ENCODE results near the gene EZH2.
A peak's percentile ranks its signal among the peaks of the same experiment; 100 is the strongest.

EZH2 gene

GRCh38 chr7:148871030-148871429 lies 13.1 kb downstream of the EZH2 start:
- Histone ChIP-seq H3K9ac (no peak overlapping the region), H3K9me3 (replicated peaks in 1 of 11) (peaks cover 5 to 60% (median 45%) of the 10 kb centered on the region in 11 experiments; a peak in 19 of 22 replicates), H3K27ac (no peak overlapping the region), H3K27me3 (no peaks in the 10 kb centered on the region), H3K36me3 (peaks cover 0 to 74% (median 62%) of the 10 kb centered on the region in 11 experiments; a peak in 18 of 22 replicates), H3K4me1 (peaks cover under 1 to 52% (median 13%) of the 10 kb centered on the region in 10 experiments; a peak in 12 of 20 replicates), H4K20me1 (peaks cover 0 to 99% (median 92%) of the 10 kb centered on the region in 11 experiments; a peak in 16 of 22 replicates), H3K4me2 (no peak overlapping the region), H3K4me3 (no peak overlapping the region)
- no peak for TF ChIP-seq Cebpa-rat (IDR thresholded peaks at IDR 0.05)

- H3K27ac ChIP-seq = no peak overlapping the region; a peak in 1 of 22 replicates
- peaks cover 0 to 61% (median 47%) of the 10 kb centered on the region in 11 experiments; a peak in 18 of 22 replicates for H3K36me3 ChIP-seq
- peaks cover 5 to 56% (median 45%) of the 10 kb centered on the region in 11 experiments; a peak in 19 of 22 replicates for H3K9me3 ChIP-seq (replicated peaks in 1 of 11)
- H3K27me3 ChIP-seq = no peaks in the 10 kb centered on the region
- H4K20me1 ChIP-seq = peaks cover 0 to 100% (median 96%) of the 10 kb centered on the region in 11 experiments; a peak in 18 of 22 replicates
- H3K4me2 ChIP-seq = peak overlapping the region in 4 of 11 experiments; percentile 9 to 60 (median 39); a peak in 5 of 22 replicates
- H3K4me3 ChIP-seq = no peak overlapping the region
- TF ChIP-seq Cebpa-rat (IDR thresholded peaks at IDR 0.05) = no peak
- H3K4me1 ChIP-seq = peaks cover 5 to 39% (median 26%) of the 10 kb centered on the region in 10 experiments; a peak in 16 of 20 replicates
- no peak overlapping the region for H3K9ac ChIP-seq
Measured at GRCh38 chr7:148868378-148868674, 15.8 kb downstream of the EZH2 start.

GRCh38 chr7:148867596-148868377 lies 16.3 kb downstream of the EZH2 start:
- no peak for TF ChIP-seq Cebpa-rat (IDR thresholded peaks at IDR 0.05)
- H3K36me3 ChIP-seq = peaks cover 0 to 58% (median 47%) of the 10 kb centered on the region in 11 experiments; a peak in 18 of 22 replicates
- H3K4me1 ChIP-seq = peaks cover 1 to 34% (median 22%) of the 10 kb centered on the region in 10 experiments; a peak in 15 of 20 replicates
- peak overlapping the region in 2 of 11 experiments; percentile 3 to 15; a peak in 3 of 22 replicates for H3K27ac ChIP-seq
- peaks cover 5 to 53% (median 45%) of the 10 kb centered on the region in 11 experiments; a peak in 19 of 22 replicates for H3K9me3 ChIP-seq (replicated peaks in 1 of 11)
- H3K4me3 ChIP-seq = no peak overlapping the region; a peak in 1 of 20 replicates
- H3K9ac ChIP-seq = no peak overlapping the region
- H3K27me3 ChIP-seq = no peaks in the 10 kb centered on the region
- peak overlapping the region in 4 of 11 experiments; percentile 9 to 60 (median 39); a peak in 5 of 22 replicates for H3K4me2 ChIP-seq
- H4K20me1 ChIP-seq = peaks cover 0 to 100% (median 96%) of the 10 kb centered on the region in 11 experiments; a peak in 18 of 22 replicates

- no peak for TF ChIP-seq Cebpa-rat (IDR thresholded peaks at IDR 0.05)
- Histone ChIP-seq H3K4me2 (0 out of 22 replicates have a peak overlapping the region, but pooled peaks of 1 of the 11 experiments have one; percentile 2), H3K9ac (no peak overlapping the region), H3K36me3 (peaks cover 0 to 48% (median 43%) of the 10 kb centered on the region in 11 experiments; a peak in 18 of 22 replicates), H3K27me3 (no peaks in the 10 kb centered on the region), H3K4me3 (no peak overlapping the region), H3K27ac (no peak overlapping the region), H3K4me1 (peaks cover 2 to 43% (median 23%) of the 10 kb centered on the region in 10 experiments; a peak in 17 of 20 replicates), H3K9me3 (replicated peaks in 1 of 11) (peaks cover 5 to 43% (median 39%) of the 10 kb centered on the region in 11 experiments; a peak in 19 of 22 replicates), H4K20me1 (peaks cover 0 to 100% (median 96%) of the 10 kb centered on the region in 11 experiments; a peak in 18 of 22 replicates)
Measured at GRCh38 chr7:148866362-148866761, 17.7 kb downstream of the EZH2 start.

GRCh38 chr7:148865283-148865682 lies 18.8 kb downstream of the EZH2 start:
- no peak overlapping the region for H3K9ac ChIP-seq
- no peak for TF ChIP-seq Cebpa-rat (IDR thresholded peaks at IDR 0.05)
- peaks cover 0 to 100% (median 96%) of the 10 kb centered on the region in 11 experiments; a peak in 18 of 22 replicates for H4K20me1 ChIP-seq
- peak overlapping the region in 4 of 11 experiments; percentile 1 to 20 (median 2); a peak in 2 of 22 replicates for H3K4me2 ChIP-seq
- H3K4me1 ChIP-seq = peaks cover 9 to 54% (median 31%) of the 10 kb centered on the region in 10 experiments; a peak in 19 of 20 replicates
- H3K27me3 ChIP-seq = no peaks in the 10 kb centered on the region
- no peak overlapping the region for H3K4me3 ChIP-seq
- H3K27ac ChIP-seq = no peak overlapping the region
- H3K9me3 ChIP-seq (replicated peaks in 1 of 11) = peaks cover 5 to 32% (median 31%) of the 10 kb centered on the region in 11 experiments; a peak in 19 of 22 replicates
- peaks cover 0 to 37% (median 32%) of the 10 kb centered on the region in 11 experiments; a peak in 18 of 22 replicates for H3K36me3 ChIP-seq

GRCh38 chr7:148863324-148863723 lies 20.8 kb downstream of the EZH2 start:
- H3K4me1 ChIP-seq = peaks cover 13 to 68% (median 39%) of the 10 kb centered on the region in 10 experiments; a peak in 19 of 20 replicates
- no peaks in the 10 kb centered on the region for H3K27me3 ChIP-seq
- no peak overlapping the region for H3K4me3 ChIP-seq
- H4K20me1 ChIP-seq = peaks cover 0 to 100% (median 97%) of the 10 kb centered on the region in 11 experiments; a peak in 19 of 22 replicates
- peaks cover 5 to 15% (median 13%) of the 10 kb centered on the region in 11 experiments; a peak in 19 of 22 replicates for H3K9me3 ChIP-seq (replicated peaks in 1 of 11)
- no peak overlapping the region for H3K9ac ChIP-seq
- no peak for TF ChIP-seq Cebpa-rat (IDR thresholded peaks at IDR 0.05)
- H3K36me3 ChIP-seq = peaks cover 0 to 17% (median 14%) of the 10 kb centered on the region in 11 experiments; a peak in 14 of 22 replicates
- no peak overlapping the region for H3K27ac ChIP-seq
- H3K4me2 ChIP-seq = no peak overlapping the region; a peak in 1 of 22 replicates

GRCh38 chr7:148862481-148862880 lies 21.6 kb downstream of the EZH2 start:
- H3K4me1 ChIP-seq = peaks cover 9 to 68% (median 34%) of the 10 kb centered on the region in 10 experiments; a peak in 19 of 20 replicates
- peaks cover 0 to 11% (median 6%) of the 10 kb centered on the region in 11 experiments; a peak in 12 of 22 replicates for H3K36me3 ChIP-seq
- no peaks in the 10 kb centered on the region for H3K27me3 ChIP-seq
- peaks cover 0 to 8% (median 5%) of the 10 kb centered on the region in 11 experiments; a peak in 17 of 22 replicates for H3K9me3 ChIP-seq (replicated peaks in 1 of 11)
- H3K27ac ChIP-seq = no peak overlapping the region
- no peak for TF ChIP-seq Cebpa-rat (IDR thresholded peaks at IDR 0.05)
- peak overlapping the region in 2 of 11 experiments; percentile 18 to 19; a peak in 2 of 22 replicates for H3K4me2 ChIP-seq
- no peak overlapping the region for H3K4me3 ChIP-seq
- no peak overlapping the region for H3K9ac ChIP-seq
- H4K20me1 ChIP-seq = peaks cover 0 to 100% (median 96%) of the 10 kb centered on the region in 11 experiments; a peak in 19 of 22 replicates

- peaks cover 0 to 100% (median 99%) of the 10 kb centered on the region in 11 experiments; a peak in 19 of 22 replicates for H4K20me1 ChIP-seq
- no peak for TF ChIP-seq Cebpa-rat (IDR thresholded peaks at IDR 0.05)
- no peak overlapping the region for H3K27ac ChIP-seq
- H3K4me1 ChIP-seq = peaks cover 18 to 48% (median 34%) of the 10 kb centered on the region in 10 experiments; a peak in 19 of 20 replicates
- no peaks in the 10 kb centered on the region for H3K27me3 ChIP-seq
- H3K4me3 ChIP-seq = no peak overlapping the region
- peaks cover 0 to 5% (median 0%) of the 10 kb centered on the region in 11 experiments; a peak in 1 of 22 replicates for H3K9me3 ChIP-seq (replicated peaks in 1 of 11)
- no peak overlapping the region for H3K9ac ChIP-seq
- no peak overlapping the region for H3K4me2 ChIP-seq
- H3K36me3 ChIP-seq = peaks cover 0 to 18% (median 6%) of the 10 kb centered on the region in 11 experiments; a peak in 5 of 22 replicates
Measured at GRCh38 chr7:148858489-148858888, 25.6 kb downstream of the EZH2 start.
